Tongue (tissue), 2 donors: ENCODE results near the gene KDF1. TPM values are rescaled to one million over a fixed set of nuclear protein-coding genes. Genes with fewer than 3 reads are reported as not detected.
"Not testable (repeated sequence)": the region's sequence is repeated elsewhere in the genome, so short reads cannot be mapped to it uniquely, and the experiment has no call there.

ENCODE experiments used
- DNase-seq: peaks from one replicate; pipeline ENCODE4 v3.0.0-alpha.2; 2015
- total RNA-seq: library from RNA; depleted of rRNA; stranded (reverse); fragments of >200 nt; gene quantifications from one replicate; pipeline ENCODE4 v1.2.3, GENCODE V29; 2014

KDF1 gene
- total RNA-seq, 1 donor from 2014 or later = 2.3 TPM

GRCh38 chr1:26953374-26953773 is 6.9 kb downstream of the KDF1 start:
- DNase-seq = no peak

- no peak for DNase-seq
Measured at GRCh38 chr1:26951821-26952497, 8.3 kb downstream of the KDF1 start.

DNA sequence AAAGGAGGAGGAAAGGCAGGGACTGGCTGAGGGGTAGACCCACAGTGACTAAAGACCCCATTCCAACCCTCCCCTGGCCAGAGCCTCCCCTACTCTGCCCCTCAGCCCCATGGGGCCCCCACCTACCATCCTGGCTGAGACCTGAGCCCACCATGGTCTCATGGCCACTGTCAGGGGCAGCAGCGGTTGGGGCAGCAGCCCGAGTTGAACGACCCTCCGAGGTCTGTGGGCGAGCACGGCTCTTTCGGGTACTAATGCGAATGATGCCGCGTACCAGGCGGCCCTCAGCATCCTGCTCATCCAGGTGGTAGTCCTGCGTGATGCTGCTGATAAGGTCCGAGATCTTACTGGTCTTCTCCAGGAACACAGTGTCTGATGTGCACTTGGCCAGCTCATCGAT is 9.1 kb downstream of the KDF1 start:
- no peak for DNase-seq

GRCh38 chr1:26950602-26951001 is 9.7 kb downstream of the KDF1 start:
- no peak for DNase-seq

DNA sequence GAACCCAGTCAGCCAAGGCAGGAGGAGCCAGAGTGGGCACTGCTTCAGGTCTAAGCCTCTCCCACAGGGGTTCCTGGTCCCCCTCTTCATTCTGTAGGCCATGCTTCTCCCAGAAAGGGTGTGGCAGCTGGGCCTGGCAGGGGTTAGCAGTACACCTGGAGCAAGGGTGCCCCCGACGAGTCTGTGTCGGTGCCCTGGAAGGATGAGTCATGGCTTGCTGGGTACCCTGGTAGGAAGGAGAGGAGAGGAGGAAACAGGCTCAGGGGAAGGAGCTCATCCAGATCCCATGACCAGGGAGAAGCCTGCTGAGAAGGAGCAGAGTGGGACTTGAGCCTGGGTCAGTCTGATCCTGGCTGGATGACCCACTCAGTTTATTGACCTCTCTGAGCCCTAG is 10.3 kb downstream of the KDF1 start:
- no peak for DNase-seq

DNA sequence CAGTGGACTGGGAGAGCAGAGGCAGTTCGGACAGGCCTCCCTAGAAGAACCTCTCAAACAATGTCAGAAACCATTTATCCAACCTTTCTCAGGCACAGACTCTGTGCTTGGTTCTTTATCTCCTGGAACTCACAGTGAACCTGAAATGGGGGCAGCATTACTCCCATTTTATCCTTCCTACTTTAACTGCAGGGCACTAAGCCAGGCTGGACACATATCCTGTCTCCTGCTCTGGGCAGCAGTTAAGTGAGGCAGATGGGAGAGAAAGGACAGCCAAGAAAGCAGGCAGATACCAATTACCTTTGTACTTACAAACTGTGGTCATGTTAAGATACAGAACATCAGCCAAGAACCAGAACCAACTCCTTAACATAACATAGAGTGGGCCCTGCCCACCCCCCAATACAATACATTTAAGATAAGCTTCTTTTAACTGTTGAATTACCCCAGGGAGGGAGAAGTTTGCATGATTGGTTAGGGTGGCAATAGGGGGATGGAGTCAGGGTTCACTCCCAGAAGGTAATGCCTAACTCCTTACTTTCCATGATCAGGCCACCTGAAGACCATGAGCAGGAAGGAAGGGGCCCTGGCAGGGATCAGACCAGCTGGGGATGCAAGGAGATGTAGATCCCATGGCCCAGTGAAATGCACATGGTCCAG is 10.9 kb downstream of the KDF1 start:
- DNase-seq = no peak

DNA sequence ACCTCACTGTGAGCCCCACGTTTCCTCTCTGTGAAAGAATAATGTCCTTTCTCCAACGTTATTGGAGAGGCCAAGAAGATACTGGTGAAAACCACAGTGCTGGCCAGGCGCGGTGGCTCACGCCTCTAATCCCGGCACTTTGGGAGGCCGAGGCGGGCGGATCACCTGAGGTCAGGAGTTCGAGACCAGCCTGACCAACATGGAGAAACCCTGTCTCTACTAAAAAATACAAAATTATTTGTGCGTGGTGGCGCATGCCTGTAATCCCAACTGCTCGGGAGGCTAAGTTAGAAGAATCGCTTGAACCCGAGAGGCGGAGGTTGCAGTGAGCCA is 11.6 kb downstream of the KDF1 start:
- not testable (repeated sequence) for DNase-seq

GRCh38 chr1:26946270-26946669 is 14.0 kb downstream of the KDF1 start:
- DNase-seq = no peak

- DNase-seq = no peak
Measured at GRCh38 chr1:26945728-26946127, 14.5 kb downstream of the KDF1 start.

DNA sequence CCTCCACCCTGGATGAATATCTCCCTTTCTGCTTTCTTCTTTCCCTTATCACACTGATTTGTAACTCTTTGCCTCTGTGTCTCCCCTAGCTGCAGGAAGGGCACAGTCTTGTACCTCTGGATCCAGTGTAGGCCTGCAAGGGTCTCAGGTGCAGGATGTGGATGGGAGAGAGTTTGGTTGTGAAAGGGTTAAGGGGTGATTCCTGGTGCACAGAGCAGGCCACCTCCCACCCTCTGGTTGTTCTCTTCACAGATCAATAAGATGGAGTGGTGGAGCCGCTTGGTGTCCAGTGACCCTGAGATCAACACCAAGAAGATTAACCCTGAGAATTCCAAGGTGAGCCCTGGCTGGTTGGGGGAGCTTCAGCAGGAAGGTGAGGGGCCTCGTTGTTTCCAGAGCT is 15.1 kb downstream of the KDF1 start:
- no peak for DNase-seq

DNA sequence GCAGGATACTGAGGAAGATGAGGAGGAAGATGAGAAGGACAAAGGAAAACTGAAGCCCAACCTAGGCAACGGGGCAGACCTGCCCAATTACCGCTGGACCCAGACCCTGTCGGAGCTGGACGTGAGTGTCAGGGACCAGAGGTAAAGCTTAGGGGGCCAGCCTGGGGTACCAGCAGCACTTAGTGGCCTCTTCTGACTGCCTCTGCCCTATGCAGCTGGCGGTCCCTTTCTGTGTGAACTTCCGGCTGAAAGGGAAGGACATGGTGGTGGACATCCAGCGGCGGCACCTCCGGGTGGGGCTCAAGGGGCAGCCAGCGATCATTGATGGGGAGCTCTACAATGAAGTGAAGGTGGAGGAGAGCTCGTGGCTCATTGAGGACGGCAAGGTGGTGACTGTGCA is 17.6 kb downstream of the KDF1 start:
- DNase-seq = no peak

DNA sequence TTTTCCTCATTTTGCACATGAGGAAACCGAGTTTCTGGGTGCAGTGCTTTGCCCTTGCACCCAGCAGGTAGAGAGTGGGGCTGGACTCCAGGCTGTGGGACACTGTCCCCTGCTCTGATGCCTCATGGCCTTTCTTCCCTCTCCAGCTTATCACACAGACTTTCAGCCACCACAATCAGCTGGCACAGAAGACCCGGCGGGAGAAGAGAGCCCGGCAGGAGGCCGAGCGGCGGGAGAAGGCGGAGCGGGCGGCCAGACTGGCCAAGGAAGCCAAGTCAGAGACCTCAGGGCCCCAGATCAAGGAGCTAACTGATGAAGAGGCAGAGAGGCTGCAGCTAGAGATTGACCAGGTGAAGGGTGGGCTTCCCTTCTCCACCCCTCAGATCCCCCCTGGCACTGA is 19.0 kb downstream of the KDF1 start:
- no peak for DNase-seq

GRCh38 chr1:26938659-26939025 is 21.6 kb downstream of the KDF1 start:
- no peak for DNase-seq

DNA sequence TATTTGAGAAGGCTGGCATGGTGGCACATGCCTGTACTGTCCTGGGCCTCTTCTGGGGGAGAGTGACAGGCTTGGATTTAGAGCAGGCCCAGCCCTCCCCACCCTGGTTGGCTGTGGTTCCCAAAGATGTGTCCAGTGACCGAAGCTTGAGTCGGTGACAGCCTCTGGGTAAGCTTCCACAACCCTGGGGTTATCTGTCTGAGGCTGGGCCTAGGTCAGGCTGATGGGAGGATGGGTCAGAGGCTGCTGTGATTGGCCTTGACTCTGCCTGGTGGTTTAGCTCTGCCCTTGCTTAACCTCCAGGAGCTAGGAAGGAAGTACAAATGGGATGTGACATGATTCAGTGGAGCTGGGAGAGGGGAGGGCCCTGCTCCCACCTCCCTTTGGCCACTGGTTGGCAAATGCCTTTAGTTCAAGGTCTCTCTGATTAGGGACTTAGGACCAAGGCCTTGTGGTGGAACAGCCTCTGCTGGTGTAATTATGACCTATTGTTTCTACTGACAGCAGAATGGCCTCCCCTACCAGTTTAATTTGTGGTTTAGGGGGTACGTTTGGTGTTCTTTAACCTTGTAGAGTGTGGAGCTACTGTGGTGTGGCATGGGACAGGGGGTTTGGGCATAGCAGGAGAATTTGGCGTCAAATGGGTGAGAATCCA is 22.1 kb downstream of the KDF1 start:
- DNase-seq = no peak

GRCh38 chr1:26936823-26937222 is 23.4 kb downstream of the KDF1 start:
- no peak for DNase-seq

- no peak for DNase-seq
Measured at GRCh38 chr1:26932531-26932930, 27.7 kb downstream of the KDF1 start.

- DNase-seq = no peak
Measured at GRCh38 chr1:26923711-26924110, 36.6 kb downstream of the KDF1 start.

DNA sequence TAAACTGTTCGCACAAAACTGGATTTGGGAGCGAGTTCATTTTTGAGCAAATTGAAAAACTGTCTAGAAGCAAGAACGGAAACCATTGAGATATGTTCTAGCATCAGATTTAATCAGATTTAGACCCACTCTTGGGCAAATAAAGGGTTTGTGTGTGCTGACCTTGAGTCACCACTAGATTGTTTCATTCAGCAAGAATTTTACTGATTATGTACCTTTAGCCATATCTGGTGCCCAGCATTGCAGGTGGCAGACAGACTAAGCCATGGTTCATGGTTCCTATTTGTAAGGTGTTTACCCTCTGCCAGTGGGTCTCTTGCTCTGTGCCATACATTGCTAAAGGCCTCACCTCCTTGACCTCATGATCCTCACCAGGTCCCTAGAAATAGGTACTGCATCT is 37.4 kb downstream of the KDF1 start:
- DNase-seq = no peak

DNA sequence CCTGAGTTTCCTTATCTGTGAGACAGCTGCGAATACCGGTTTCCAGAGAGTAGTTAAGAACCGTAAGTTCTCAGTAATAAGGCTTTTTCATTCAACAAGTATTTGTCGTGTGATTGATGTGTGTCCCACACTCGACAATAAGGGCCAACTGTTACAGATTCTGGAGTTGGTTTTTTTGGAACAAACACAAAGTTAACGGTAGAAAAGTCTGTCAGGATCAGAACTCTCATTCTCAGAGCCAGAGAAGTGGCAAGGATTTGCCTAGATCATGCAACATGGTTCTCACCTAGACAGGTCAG is 37.9 kb downstream of the KDF1 start:
- DNase-seq = no peak

- DNase-seq = peak; percentile 98
Measured at GRCh38 chr1:26921540-26922430, 38.5 kb downstream of the KDF1 start, which contains the start of gene NUDC. TSS of gene NUDC (plus strand) at chr1:26921743. CDS start at chr1:26921849, 106 bp downstream.

DNA sequence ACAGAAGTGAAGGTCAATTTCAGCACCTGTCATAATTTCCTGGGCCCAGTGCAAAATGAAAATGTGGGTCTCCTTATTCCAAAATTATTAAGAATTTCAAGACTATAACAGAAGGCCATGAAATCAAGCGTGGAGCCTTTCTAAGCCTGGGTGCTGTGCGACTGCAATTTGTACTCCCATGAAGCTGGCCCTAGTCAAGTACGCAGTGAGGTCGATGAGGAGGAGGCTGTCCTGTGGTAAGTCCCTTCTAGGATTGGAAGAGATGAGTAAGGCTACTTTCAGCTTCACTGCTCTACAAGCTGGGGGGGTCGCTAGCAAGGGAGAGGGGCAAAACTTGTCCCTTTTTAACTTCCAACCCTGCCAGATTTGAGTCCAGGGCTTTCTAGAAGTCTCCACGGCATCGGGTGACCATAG is 39.1 kb downstream of the KDF1 start:
- DNase-seq = no peak

DNA sequence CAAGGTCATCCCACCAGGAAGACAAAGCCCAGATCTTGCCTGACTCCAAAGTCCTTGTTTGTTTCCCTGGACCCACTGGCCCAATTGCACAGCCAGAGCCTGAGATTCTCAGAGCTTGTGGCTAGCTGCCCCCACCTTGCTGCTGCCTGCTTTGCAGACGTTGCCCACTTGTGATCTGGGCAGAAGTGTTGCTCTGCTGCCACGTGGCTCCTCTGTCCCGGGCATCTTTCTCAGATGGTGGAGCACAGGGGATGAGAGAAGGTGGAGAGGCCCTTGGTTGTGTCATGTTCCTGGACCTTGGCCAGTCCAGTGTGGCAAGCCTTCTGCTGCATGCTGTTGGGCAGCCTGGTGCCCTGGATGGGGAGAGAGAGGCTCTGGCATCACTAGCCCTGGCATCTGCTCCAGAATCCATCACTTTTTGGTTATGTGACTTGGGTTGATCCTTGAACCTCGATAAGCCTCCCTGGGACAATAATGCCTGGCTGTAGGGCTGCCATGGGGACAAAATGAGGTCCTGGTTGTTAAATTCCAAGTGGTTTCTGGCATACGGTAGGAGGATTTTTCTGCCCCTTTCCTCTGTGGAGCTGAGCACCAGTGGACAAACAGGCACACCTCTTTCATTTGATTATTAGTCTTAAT is 44.9 kb downstream of the KDF1 start:
- no peak for DNase-seq
